Measurements from ENCODE around the gene AATK. TPM values are rescaled to one million over a fixed set of nuclear protein-coding genes. Genes with fewer than 3 reads are reported as not detected.

The AATK gene
- total RNA-seq, 4 donors from 2014 or later = 0.51 to 5.9 (median 3.0) TPM

GRCh38 chr17:81111066-81111465, 55.0 kb downstream of the AATK start:
- Histone ChIP-seq H3K9me3 (no peaks in the 10 kb centered on the region), H3K36me3 (no peaks in the 10 kb centered on the region), H3K4me1 (no peaks in the 10 kb centered on the region), H3K4me3 (no peak overlapping the region), H3K27me3 (no peaks in the 10 kb centered on the region), H3K27ac (no peak overlapping the region)
- TF ChIP-seq CTCF (IDR thresholded peaks at IDR 0.05) (no peak), POLR2A (IDR thresholded peaks at IDR 0.05) (no peak)
- no peak for DNase-seq
- intact Hi-C loops (cut with DNase I; ENCODE audit: low total_unique reads) = no loop called here

- no peaks in the 10 kb centered on the region for H3K36me3 ChIP-seq
- no peak overlapping the region for H3K27ac ChIP-seq
- H3K4me1 ChIP-seq = no peaks in the 10 kb centered on the region
- TF ChIP-seq POLR2A (IDR thresholded peaks at IDR 0.05) (no peak), CTCF (IDR thresholded peaks at IDR 0.05) (no peak)
- no peaks in the 10 kb centered on the region for H3K27me3 ChIP-seq
- H3K9me3 ChIP-seq = no peaks in the 10 kb centered on the region
- no peak for DNase-seq
- H3K4me3 ChIP-seq = no peak overlapping the region
- intact Hi-C loops (cut with DNase I; ENCODE audit: low total_unique reads) = no loop called here
Measured at GRCh38 chr17:81110488-81111040, 55.5 kb downstream of the AATK start.

- DNase-seq = no peak
- Histone ChIP-seq H3K4me3 (no peak overlapping the region), H3K9me3 (no peaks in the 10 kb centered on the region), H3K4me1 (no peaks in the 10 kb centered on the region), H3K36me3 (no peaks in the 10 kb centered on the region), H3K27ac (no peak overlapping the region), H3K27me3 (no peaks in the 10 kb centered on the region)
- TF ChIP-seq CTCF (IDR thresholded peaks at IDR 0.05) (no peak), POLR2A (IDR thresholded peaks at IDR 0.05) (no peak)
- intact Hi-C loops (cut with DNase I; ENCODE audit: low total_unique reads) = no loop called here
Measured at GRCh38 chr17:81109957-81110356, 56.1 kb downstream of the AATK start.

GRCh38 chr17:81108220-81108619, 57.8 kb downstream of the AATK start:
- Histone ChIP-seq H3K27me3 (no peaks in the 10 kb centered on the region), H3K4me3 (no peak overlapping the region), H3K36me3 (no peaks in the 10 kb centered on the region), H3K27ac (no peak overlapping the region), H3K4me1 (no peaks in the 10 kb centered on the region), H3K9me3 (no peaks in the 10 kb centered on the region)
- TF ChIP-seq POLR2A (IDR thresholded peaks at IDR 0.05) = no peak
- TF ChIP-seq CTCF (IDR thresholded peaks at IDR 0.05) = no peak
- no peak for DNase-seq
- intact Hi-C loops (cut with DNase I; ENCODE audit: low total_unique reads) = no loop called here

- DNase-seq = no peak
- Histone ChIP-seq H3K36me3 (no peaks in the 10 kb centered on the region), H3K27me3 (no peaks in the 10 kb centered on the region), H3K27ac (no peak overlapping the region), H3K9me3 (no peaks in the 10 kb centered on the region), H3K4me1 (no peaks in the 10 kb centered on the region), H3K4me3 (no peak overlapping the region)
- intact Hi-C loops (cut with DNase I; ENCODE audit: low total_unique reads) = no loop called here
- TF ChIP-seq CTCF (IDR thresholded peaks at IDR 0.05) = no peak
- TF ChIP-seq POLR2A (IDR thresholded peaks at IDR 0.05) = no peak
Measured at GRCh38 chr17:81106716-81107115, 59.3 kb downstream of the AATK start.
